ENCODE results near the gene GALNT18.

DNA sequence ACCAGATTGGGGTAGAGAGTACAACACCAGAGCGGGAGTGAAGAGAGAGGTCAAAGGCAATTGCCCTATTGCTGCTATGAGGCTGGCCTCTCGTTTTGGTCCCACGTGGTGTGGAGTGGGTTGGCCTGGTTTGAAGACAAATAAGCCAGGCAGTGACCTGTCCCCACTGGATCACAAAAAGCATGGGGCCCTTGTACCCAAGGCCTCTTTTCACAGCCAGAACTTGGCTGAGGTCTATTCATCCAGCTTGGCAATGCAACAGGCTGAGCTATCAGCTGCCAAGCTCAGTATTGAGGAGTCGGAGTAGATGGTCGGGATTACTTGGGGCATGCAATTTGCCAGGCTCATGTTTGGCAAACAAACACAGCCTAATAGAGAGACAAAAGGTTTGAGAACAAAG, 19.2 kb upstream of the GALNT18 start:
- TF ChIP-seq, protein P1, sequence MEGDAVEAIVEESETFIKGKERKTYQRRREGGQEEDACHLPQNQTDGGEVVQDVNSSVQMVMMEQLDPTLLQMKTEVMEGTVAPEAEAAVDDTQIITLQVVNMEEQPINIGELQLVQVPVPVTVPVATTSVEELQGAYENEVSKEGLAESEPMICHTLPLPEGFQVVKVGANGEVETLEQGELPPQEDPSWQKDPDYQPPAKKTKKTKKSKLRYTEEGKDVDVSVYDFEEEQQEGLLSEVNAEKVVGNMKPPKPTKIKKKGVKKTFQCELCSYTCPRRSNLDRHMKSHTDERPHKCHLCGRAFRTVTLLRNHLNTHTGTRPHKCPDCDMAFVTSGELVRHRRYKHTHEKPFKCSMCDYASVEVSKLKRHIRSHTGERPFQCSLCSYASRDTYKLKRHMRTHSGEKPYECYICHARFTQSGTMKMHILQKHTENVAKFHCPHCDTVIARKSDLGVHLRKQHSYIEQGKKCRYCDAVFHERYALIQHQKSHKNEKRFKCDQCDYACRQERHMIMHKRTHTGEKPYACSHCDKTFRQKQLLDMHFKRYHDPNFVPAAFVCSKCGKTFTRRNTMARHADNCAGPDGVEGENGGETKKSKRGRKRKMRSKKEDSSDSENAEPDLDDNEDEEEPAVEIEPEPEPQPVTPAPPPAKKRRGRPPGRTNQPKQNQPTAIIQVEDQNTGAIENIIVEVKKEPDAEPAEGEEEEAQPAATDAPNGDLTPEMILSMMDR (IDR thresholded peaks at IDR 0.05), result no peak
- no peak for TF ChIP-seq POLR2A (IDR thresholded peaks at IDR 0.05)
